Choroid plexus epithelial cell (primary cell): ENCODE results near the gene PRKX.
"Not testable (repeated sequence)": the region's sequence is repeated elsewhere in the genome, so short reads cannot be mapped to it uniquely, and the experiment has no call there.

Source experiments
- DNase-seq: peaks from one replicate; pipeline ENCODE4 v3.0.0-alpha.2; 2010; ENCODE audit warnings: low read depth
- H3K4me3 ChIP-seq: 2 replicates; pipeline ENCODE4 v1.5.1; 2011; ENCODE audit warnings: low read depth, mild to moderate bottlenecking, control low read depth, low read length, moderate library complexity
- TF ChIP-seq, protein P1 (sequence below): conservative IDR thresholded peaks from 2 replicates; pipeline ENCODE4 v1.5.1; 2011; ENCODE audit warnings: low read depth, mild to moderate bottlenecking, control low read depth, inconsistent platforms, low read length, moderate library complexity

The PRKX gene

DNA sequence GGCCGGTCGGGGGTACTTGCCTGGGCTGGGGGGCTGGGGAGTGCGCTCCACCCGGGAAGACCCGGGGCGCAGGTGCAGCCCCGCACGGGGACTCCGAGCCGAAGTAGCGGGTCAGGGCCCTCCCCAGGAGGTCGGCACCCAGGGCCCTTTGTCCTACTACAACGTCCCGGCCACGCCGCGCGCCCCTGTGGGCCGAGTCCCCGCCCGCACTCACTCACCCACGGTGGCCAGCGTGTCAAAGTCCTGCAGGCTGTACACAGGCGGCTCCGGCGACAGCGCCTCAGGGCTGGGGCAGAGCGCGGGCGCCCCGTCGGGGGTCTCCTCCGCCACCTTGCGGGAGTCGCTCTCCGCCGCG lies 602 bp downstream of the PRKX start:
- DNase-seq = no peak
- TF ChIP-seq, protein P1, sequence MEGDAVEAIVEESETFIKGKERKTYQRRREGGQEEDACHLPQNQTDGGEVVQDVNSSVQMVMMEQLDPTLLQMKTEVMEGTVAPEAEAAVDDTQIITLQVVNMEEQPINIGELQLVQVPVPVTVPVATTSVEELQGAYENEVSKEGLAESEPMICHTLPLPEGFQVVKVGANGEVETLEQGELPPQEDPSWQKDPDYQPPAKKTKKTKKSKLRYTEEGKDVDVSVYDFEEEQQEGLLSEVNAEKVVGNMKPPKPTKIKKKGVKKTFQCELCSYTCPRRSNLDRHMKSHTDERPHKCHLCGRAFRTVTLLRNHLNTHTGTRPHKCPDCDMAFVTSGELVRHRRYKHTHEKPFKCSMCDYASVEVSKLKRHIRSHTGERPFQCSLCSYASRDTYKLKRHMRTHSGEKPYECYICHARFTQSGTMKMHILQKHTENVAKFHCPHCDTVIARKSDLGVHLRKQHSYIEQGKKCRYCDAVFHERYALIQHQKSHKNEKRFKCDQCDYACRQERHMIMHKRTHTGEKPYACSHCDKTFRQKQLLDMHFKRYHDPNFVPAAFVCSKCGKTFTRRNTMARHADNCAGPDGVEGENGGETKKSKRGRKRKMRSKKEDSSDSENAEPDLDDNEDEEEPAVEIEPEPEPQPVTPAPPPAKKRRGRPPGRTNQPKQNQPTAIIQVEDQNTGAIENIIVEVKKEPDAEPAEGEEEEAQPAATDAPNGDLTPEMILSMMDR = no peak
- H3K4me3 ChIP-seq = peak overlapping the region; percentile 65

GRCh38 chrX:3712051-3712869 lies 1.2 kb downstream of the PRKX start:
- peak overlapping the region; percentile 65 for H3K4me3 ChIP-seq
- DNase-seq = peak; percentile 36
- TF ChIP-seq, protein P1 = no peak

- H3K4me3 ChIP-seq = no peak overlapping the region
- no peak for DNase-seq
These were observed 2.0 kb downstream of the PRKX start for GRCh38 chrX:3711331-3711917.

DNA sequence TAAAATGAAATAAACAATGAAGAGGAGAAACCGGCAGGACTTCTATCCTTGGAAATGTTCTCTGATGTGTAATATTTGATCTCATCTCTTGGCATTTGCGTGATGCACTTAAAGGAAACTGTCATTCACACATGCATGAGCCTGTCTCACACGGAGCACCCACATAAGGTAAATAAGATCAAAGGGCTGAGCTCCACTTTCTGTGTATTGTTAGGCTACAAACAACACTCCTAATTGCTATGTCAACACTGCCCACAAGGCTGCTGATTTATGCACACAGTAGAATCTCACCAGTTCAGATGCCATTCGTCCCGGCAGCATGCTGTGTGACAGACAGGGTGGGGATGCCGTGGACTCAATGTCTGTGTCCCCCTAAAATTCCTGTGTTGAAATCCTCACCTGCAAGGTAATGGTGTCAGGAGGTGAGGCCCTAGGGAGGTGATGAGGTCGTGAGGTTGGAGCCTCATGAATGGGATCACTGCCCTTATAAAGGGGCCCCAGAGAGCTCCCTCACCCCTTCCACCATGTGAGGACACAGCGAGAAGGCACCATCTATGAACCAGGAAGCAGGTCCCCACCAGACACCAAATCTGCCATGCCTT lies 5.7 kb downstream of the PRKX start:
- DNase-seq = not testable (repeated sequence)

More at GRCh38 chrX:3711331-3711917, 2.0 kb downstream of the PRKX start:
- TF ChIP-seq, protein P1 = no peak

GRCh38 chrX:3706481-3706880 lies 7.0 kb downstream of the PRKX start:
- DNase-seq = no peak
- TF ChIP-seq, protein P1 = no peak
- no peak overlapping the region for H3K4me3 ChIP-seq

More for the DNA sequence above, 5.7 kb downstream of the PRKX start:
- not testable (repeated sequence) for H3K4me3 ChIP-seq

DNA sequence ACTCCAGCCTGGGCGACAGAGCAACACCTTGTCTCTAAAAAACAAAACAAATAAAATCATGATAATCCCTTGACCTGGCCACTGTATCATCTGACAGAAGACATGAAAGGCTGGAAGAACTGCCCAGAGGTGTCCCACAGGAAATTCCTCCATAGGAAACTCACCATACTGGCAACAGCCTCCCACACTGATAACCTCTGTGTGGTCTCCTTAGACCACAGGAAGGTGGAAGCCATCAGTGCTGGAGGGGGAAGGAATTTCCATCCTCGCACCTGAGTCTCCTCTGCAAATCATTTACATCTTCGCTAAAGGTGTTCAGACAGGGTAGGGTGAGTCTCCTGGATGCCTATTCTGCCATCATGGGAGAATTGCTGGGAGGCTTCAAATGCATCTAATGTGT lies 10.2 kb downstream of the PRKX start:
- DNase-seq, H3K4me3 ChIP-seq: not testable (repeated sequence)

GRCh38 chrX:3702095-3702494 lies 11.4 kb downstream of the PRKX start:
- not testable (repeated sequence) for DNase-seq, H3K4me3 ChIP-seq

DNA sequence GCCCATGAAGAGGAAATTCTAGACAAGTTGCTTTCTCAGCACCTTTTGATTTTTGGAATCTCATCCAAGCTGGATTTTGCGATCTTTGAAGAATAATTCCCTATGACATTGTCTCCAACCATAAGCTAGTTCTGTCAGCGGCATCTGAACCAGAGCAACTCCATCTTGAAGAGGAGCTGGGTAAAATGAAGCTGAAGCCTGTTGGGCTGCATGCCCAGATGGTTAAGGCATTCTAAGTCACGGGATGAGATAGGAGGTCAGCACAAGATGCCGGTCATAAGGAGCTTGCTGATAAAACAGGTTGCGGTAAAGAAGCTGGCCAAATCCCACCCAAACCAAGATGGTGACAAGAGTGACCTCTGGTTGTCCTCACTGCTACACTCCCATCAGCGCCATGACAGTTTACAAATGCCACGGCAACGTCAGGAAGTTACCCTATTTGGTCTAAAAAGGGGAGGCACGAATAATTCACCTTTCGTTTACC lies 12.0 kb downstream of the PRKX start:
- DNase-seq, H3K4me3 ChIP-seq: not testable (repeated sequence)

DNA sequence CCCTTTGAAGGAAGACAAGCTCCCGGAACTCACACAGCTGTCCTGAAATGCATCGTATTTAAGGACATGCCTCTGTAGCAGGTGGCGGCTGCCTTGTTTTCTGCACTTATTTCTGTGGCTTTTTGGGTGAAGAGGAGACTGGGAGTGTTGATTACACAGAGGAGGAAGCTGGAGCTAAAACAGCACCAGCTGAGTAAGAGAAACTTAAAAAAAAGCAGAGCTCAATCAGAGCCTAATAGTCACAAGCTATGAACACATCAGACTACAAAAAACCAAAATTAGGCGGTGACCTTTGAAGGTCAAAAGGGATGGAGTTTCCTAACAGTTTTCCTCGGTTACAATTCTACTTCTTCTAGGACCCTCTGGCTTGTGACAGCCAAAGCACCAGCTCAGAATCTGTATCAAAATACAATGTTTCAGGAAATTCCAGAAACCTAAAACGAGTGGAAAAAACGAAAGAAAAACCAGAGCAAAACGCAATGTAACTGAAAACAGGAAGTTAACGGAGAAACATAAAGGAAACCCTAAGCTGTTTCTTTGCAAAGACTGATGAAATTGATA lies 13.5 kb downstream of the PRKX start:
- TF ChIP-seq, protein P1 = no peak
- peak; percentile 31 for DNase-seq
- H3K4me3 ChIP-seq = peak overlapping the region; percentile 42
